Small intestine (tissue), 7 donors: ENCODE measurements around the gene AKT1S1. TPM values are rescaled to one million over a fixed set of nuclear protein-coding genes. Genes with fewer than 3 reads are reported as not detected.
A peak's percentile ranks its signal among the peaks of the same experiment; 100 is the strongest.
"Not testable (repeated sequence)": the region's sequence is repeated elsewhere in the genome, so short reads cannot be mapped to it uniquely, and the experiment has no call there.

ENCODE experiments used
- DNase-seq, 2 donors: peaks; one replicate each; pipeline versions ENCODE4 v3.0.0 to v3.0.0-alpha.2; 2013
- FAIRE-seq: peaks from 2 replicates; lab custom pipeline; 2012; peaks lifted over from hg19 to GRCh38; lab: Jason Lieb, UNC
- H3K27ac ChIP-seq, 3 donors: one replicate each; pipeline ENCODE4 v1.5.1; 2013; ENCODE audit warnings: low read length in 2 of 3, mild to moderate bottlenecking in 2 of 3, control low read depth in 1 of 3, inconsistent platforms in 1 of 3, low read depth in 1 of 3, moderate library complexity in 1 of 3
- H3K27me3 ChIP-seq, 3 donors: one replicate each; pipeline ENCODE4 v1.6.1; 2013; ENCODE audit warnings: low read length in 3 of 3, inconsistent platforms in 1 of 3; ENCODE audit not compliant: control insufficient read depth in 3 of 3, insufficient read depth in 3 of 3
- H3K36me3 ChIP-seq, 3 donors: one replicate each; pipeline ENCODE4 v1.6.1; 2013; ENCODE audit warnings: low read length in 3 of 3, inconsistent platforms in 1 of 3, low read depth in 1 of 3, mild to moderate bottlenecking in 1 of 3, moderate library complexity in 1 of 3; ENCODE audit not compliant: control insufficient read depth in 3 of 3, insufficient read depth in 2 of 3
- H3K4me1 ChIP-seq, 3 donors: one replicate each; pipeline ENCODE4 v1.6.1; 2013; ENCODE audit warnings: low read length in 2 of 3, inconsistent platforms in 1 of 3, low read depth in 1 of 3, mild to moderate bottlenecking in 1 of 3, moderate library complexity in 1 of 3; ENCODE audit not compliant: control insufficient read depth in 3 of 3, insufficient read depth in 2 of 3
- H3K4me3 ChIP-seq, 3 donors: one replicate each; pipeline ENCODE4 v1.5.1; 2013; ENCODE audit warnings: low read length in 3 of 3, control low read depth in 1 of 3, inconsistent platforms in 1 of 3, low read depth in 1 of 3, mild to moderate bottlenecking in 1 of 3, moderate library complexity in 1 of 3
- H3K9me3 ChIP-seq, 2 donors: one replicate each; pipeline ENCODE4 v1.6.1; 2013; ENCODE audit warnings: low read depth in 1 of 2, low read length in 1 of 2; ENCODE audit not compliant: control insufficient read depth in 2 of 2, insufficient read depth in 1 of 2
- WGBS, 3 donors: extraction: QIAGEN DNeasy Blood & Tissue Kit; methylation state at CpG; one replicate each; pipeline ENCODE4 v1.1.7; 2013; 5-methylcytosine and 5-hydroxymethylcytosine counted together
- polyA plus RNA-seq, 4 donors: library from polyadenylated mRNA; stranded (reverse) in 3 of 4; unstranded in 1 of 4; fragments of 200-250 nt in 3 of 4; fragments of 120-200 nt in 1 of 4; gene quantifications; one replicate each; pipeline versions ENCODE4 v1.2.1 to v1.2.3, GENCODE V29; 2013
- donor health status: healthy with polysubstance abuse.
- donor health status: control.
- donor health status: control.
- donor health status: Bipolar disorder and iron deficiency.
- donor health status: healthy.

AKT1S1 gene
- polyA plus RNA-seq, 4 donors: 30.6 to 54.9 (median 37.5) TPM

DNA sequence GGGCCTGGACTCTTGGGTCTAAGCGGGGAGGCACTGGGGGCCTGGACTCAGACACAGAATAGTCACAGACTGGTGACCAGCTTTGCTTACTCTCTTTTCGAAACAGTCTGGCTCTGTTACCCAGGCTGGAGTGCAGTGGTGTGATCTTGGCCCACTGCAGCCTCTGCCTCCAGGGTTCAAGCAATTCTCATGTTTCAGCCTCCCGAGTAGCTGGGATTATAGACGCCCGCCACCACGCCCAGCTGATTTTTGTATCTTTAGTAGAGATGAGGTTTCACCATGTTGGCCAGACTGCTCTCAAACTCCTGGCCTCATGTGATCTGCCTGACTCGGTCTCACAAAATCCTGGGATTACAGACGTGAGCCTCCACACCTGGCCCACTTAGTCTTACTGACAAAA, 48.0 kb downstream of the AKT1S1 start:
- DNase-seq: no peak
- H3K9me3 ChIP-seq: no peaks in the 10 kb centered on the region
- no peaks in the 10 kb centered on the region for H3K27me3 ChIP-seq
- H3K4me1 ChIP-seq: no peaks in the 10 kb centered on the region
- FAIRE-seq: no peak
- H3K36me3 ChIP-seq: peaks cover 18 to 90% (median 20%) of the 10 kb centered on the region in 3 donors
- H3K4me3 ChIP-seq: no peak overlapping the region
- WGBS, 3 donors: 88 to 92% (median 91%) methylated on average over 8 of the region's 8 CpGs
- no peak overlapping the region for H3K27ac ChIP-seq

DNA sequence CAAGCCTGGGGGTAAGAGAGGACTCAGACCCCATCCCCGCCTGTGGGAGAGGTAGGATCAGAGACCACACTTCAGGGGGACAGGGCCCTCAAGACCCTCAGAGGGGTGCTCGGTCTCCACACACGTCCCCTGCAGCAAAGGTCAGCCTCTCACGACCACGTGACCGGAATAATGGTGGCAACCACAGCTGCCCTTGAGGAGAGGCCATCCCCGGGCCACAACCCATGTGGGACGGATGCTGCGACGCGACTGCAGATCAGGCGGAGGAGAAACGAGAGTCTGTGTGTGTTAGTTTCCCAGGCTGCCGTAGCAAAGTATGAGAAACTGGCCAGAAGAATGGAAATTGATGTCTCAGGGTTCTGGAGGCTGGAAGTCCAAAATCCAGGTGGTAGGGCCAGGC, 50.1 kb downstream of the AKT1S1 start:
- Histone ChIP-seq H3K9me3 (no peaks in the 10 kb centered on the region), H3K27ac (no peak overlapping the region), H3K4me1 (no peaks in the 10 kb centered on the region), H3K4me3 (no peak overlapping the region), H3K27me3 (no peaks in the 10 kb centered on the region), H3K36me3 (peaks cover 13 to 88% (median 15%) of the 10 kb centered on the region in 3 donors)
- DNase-seq (no peak), FAIRE-seq (no peak)
- WGBS, 3 donors: 91 to 95% (median 91%) methylated on average over 14 of the region's 14 CpGs

GRCh38 chr19:49824662-49825061, 52.5 kb downstream of the AKT1S1 start:
- H3K4me3 ChIP-seq: no peak overlapping the region
- FAIRE-seq (no peak), DNase-seq (no peak)
- H3K27me3 ChIP-seq: no peaks in the 10 kb centered on the region
- WGBS, 3 donors: 88 to 90% (median 90%) methylated on average over 6 of the region's 6 CpGs
- H3K27ac ChIP-seq: no peak overlapping the region
- H3K36me3 ChIP-seq: peaks cover 4 to 79% (median 4%) of the 10 kb centered on the region in 3 donors
- no peaks in the 10 kb centered on the region for H3K9me3 ChIP-seq
- peaks cover 0 to 14% (median 0%) of the 10 kb centered on the region in 3 donors for H3K4me1 ChIP-seq

DNA sequence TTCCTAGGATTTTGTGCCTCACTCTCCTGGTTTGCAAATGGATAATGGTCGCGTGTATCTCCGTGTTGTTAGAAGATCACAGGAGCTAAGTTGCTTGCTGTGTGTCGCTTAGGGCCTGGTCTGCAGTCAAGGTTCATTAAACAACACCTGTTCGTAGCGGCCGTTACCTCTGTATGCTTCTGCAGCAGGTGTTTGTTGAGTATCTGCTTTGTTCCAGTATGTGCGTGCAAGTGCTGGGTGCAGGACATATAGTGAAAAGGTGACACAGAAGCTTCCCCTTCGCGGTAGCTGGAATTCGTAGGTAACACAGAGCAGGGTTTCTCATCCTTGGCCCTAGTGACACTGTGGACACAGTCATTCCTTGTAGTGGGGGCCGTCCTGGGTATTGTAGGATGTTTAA, 53.7 kb downstream of the AKT1S1 start:
- Histone ChIP-seq H3K36me3 (peaks cover 4 to 67% (median 4%) of the 10 kb centered on the region in 3 donors), H3K4me1 (peaks cover 4 to 23% (median 5%) of the 10 kb centered on the region in 3 donors), H3K9me3 (no peaks in the 10 kb centered on the region), H3K27me3 (no peaks in the 10 kb centered on the region), H3K4me3 (no peak overlapping the region), H3K27ac (no peak overlapping the region)
- FAIRE-seq (no peak), DNase-seq (no peak)
- 86 to 89% (median 87%) methylated on average over 12 of the region's 12 CpGs for WGBS, 3 donors

- H3K9me3 ChIP-seq: no peaks in the 10 kb centered on the region
- no peak overlapping the region for H3K4me3 ChIP-seq
- WGBS, 3 donors: 33 to 69% (median 40%) methylated on average over 10 of the region's 10 CpGs
- peaks cover 0 to 40% (median 3%) of the 10 kb centered on the region in 3 donors for H3K36me3 ChIP-seq
- peak overlapping the region in 1 of 3 donors; percentile 65 for H3K27ac ChIP-seq
- FAIRE-seq (no peak), DNase-seq (peak; percentile 59 to 73)
- peaks cover 4 to 23% (median 5%) of the 10 kb centered on the region in 3 donors for H3K4me1 ChIP-seq
- H3K27me3 ChIP-seq: no peaks in the 10 kb centered on the region
These were observed 57.0 kb downstream of the AKT1S1 start for GRCh38 chr19:49820125-49820524.

- not testable (repeated sequence) for FAIRE-seq, DNase-seq, H3K27me3 ChIP-seq, H3K9me3 ChIP-seq
- Histone ChIP-seq H3K36me3 (peaks cover 0 to 37% (median 3%) of the 10 kb centered on the region in 3 donors), H3K4me1 (peaks cover 4 to 23% (median 5%) of the 10 kb centered on the region in 3 donors), H3K27ac (peak overlapping the region in 1 of 3 donors; percentile 94), H3K4me3 (peak overlapping the region; percentile 59 to 93 (median 69))
- WGBS, 3 donors: 61 to 78% (median 65%) methylated on average over 7 of the region's 7 CpGs
These were observed 57.6 kb downstream of the AKT1S1 start for GRCh38 chr19:49819452-49820115.

Other genes starting within 250 kb of the AKT1S1 start
- 100 to 1,000 TPM in 2 of 4 donors, 10 to 100 TPM in 2; 30.6 to 105 (median 85.5) TPM for gene RRAS, start 237.2 kb downstream of the AKT1S1 start, polyA plus RNA-seq
- gene SCAF1, start 235.1 kb downstream of the AKT1S1 start, polyA plus RNA-seq: 10 to 100 TPM; 10.5 to 36.2 (median 19.8) TPM
- 100 to 1,000 TPM in 2 of 4 donors, 10 to 100 TPM in 2; 92.1 to 255 (median 119) TPM for gene IRF3, start 211.5 kb downstream of the AKT1S1 start, polyA plus RNA-seq
- 10 to 100 TPM; 11.2 to 36.6 (median 17.1) TPM for gene BCL2L12, start 211.4 kb downstream of the AKT1S1 start, polyA plus RNA-seq
- gene PRMT1, start 200.1 kb downstream of the AKT1S1 start, polyA plus RNA-seq: 100 to 1,000 TPM in 2 of 4 donors, 10 to 100 TPM in 2; 56.8 to 194 (median 94.7) TPM
- 1 to 10 TPM in 1 of 4 donors, under 1 TPM in 2, not detected in 1; 0.27 to 2.7 (median 0.84) TPM for gene ADM5, start 187.8 kb downstream of the AKT1S1 start, polyA plus RNA-seq
- gene CPT1C, start 186.2 kb downstream of the AKT1S1 start, polyA plus RNA-seq: 1 to 10 TPM in 2 of 4 donors, not detected in 2; 1.9 to 4.5 TPM
- gene TSKS, start 114.0 kb downstream of the AKT1S1 start, polyA plus RNA-seq: under 1 TPM in 3 of 4 donors, not detected in 1; 0.07 to 0.54 (median 0.28) TPM
- gene AP2A1, start 110.4 kb downstream of the AKT1S1 start, polyA plus RNA-seq: 10 to 100 TPM; 34.7 to 58.8 (median 53.6) TPM
- 10 to 100 TPM in 2 of 4 donors, 1 to 10 TPM in 2; 4.1 to 21.0 (median 10.0) TPM for gene FUZ, start 64.1 kb downstream of the AKT1S1 start, polyA plus RNA-seq
- 10 to 100 TPM; 26.7 to 58.7 (median 41.2) TPM for gene MED25, start 59.1 kb downstream of the AKT1S1 start, polyA plus RNA-seq
- gene PTOV1, start 26.2 kb downstream of the AKT1S1 start, polyA plus RNA-seq: 100 to 1,000 TPM in 2 of 4 donors, 10 to 100 TPM in 2; 71.4 to 137 (median 88.0) TPM
- 10 to 100 TPM; 45.9 to 57.0 (median 49.7) TPM for gene PNKP, start 9.8 kb downstream of the AKT1S1 start, polyA plus RNA-seq
- gene TBC1D17, start 347 bp upstream of the AKT1S1 start, polyA plus RNA-seq: 10 to 100 TPM; 23.6 to 52.6 (median 36.4) TPM
- gene IL4I1, start 19.5 kb upstream of the AKT1S1 start, polyA plus RNA-seq: 1 to 10 TPM in 3 of 4 donors, not detected in 1; 1.0 to 3.8 (median 1.3) TPM
- 10 to 100 TPM; 40.2 to 51.7 (median 46.6) TPM for gene ATF5, start 51.9 kb upstream of the AKT1S1 start, polyA plus RNA-seq
- 10 to 100 TPM; 20.5 to 44.0 (median 27.9) TPM for gene NUP62, start 52.1 kb upstream of the AKT1S1 start, polyA plus RNA-seq
- 10 to 100 TPM in 1 of 4 donors, 1 to 10 TPM in 1, under 1 TPM in 2; 0.45 to 37.2 (median 0.80) TPM for gene SIGLEC11, start 83.8 kb upstream of the AKT1S1 start, polyA plus RNA-seq
- 10 to 100 TPM; 39.8 to 63.3 (median 48.9) TPM for gene VRK3, start 148.0 kb upstream of the AKT1S1 start, polyA plus RNA-seq
- 1 to 10 TPM; 1.6 to 7.2 (median 2.3) TPM for gene ZNF473, start 148.7 kb upstream of the AKT1S1 start, polyA plus RNA-seq